ENCODE measurements around the gene PMVK. TPM values are rescaled to one million over a fixed set of nuclear protein-coding genes. Genes with fewer than 3 reads are reported as not detected.
"Not testable (repeated sequence)": the region's sequence is repeated elsewhere in the genome, so short reads cannot be mapped to it uniquely, and the experiment has no call there.

The PMVK gene
- total RNA-seq (14.7 TPM), polyA plus RNA-seq (27.5 TPM)
- long read RNA-seq, donor 1, transcript PMVK-201 (5 exons, 1,280 nt): major isoform, 7 of 7 reads
- long read RNA-seq, donor 1, partial matches to known transcripts: 0 of 7 reads
- long read RNA-seq, donor 1, other reads (novel, unspliced or antisense): 0 of 7 reads
- long read RNA-seq, donor 2, transcript PMVK-201 (5 exons, 1,280 nt): major isoform, 43 of 90 reads
- long read RNA-seq, donor 2, partial matches to known transcripts: 47 of 90 reads
- long read RNA-seq, donor 2, other reads (novel, unspliced or antisense): 0 of 90 reads
- long read RNA-seq, donor 3, transcript PMVK-201 (5 exons, 1,280 nt): major isoform, 45 of 57 reads
- long read RNA-seq, donor 3, partial matches to known transcripts: 12 of 57 reads
- long read RNA-seq, donor 3, other reads (novel, unspliced or antisense): 0 of 57 reads
- long read RNA-seq, donor 4, transcript PMVK-201 (5 exons, 1,280 nt): major isoform, 10 of 10 reads
- long read RNA-seq, donor 4, partial matches to known transcripts: 0 of 10 reads
- long read RNA-seq, donor 4, other reads (novel, unspliced or antisense): 0 of 10 reads
- long read RNA-seq, donor 5, transcript PMVK-201 (5 exons, 1,280 nt): major isoform, 38 of 105 reads
- long read RNA-seq, donor 5, partial matches to known transcripts: 67 of 105 reads
- long read RNA-seq, donor 5, other reads (novel, unspliced or antisense): 0 of 105 reads
- long read RNA-seq, donor 6, transcript PMVK-201 (5 exons, 1,280 nt): major isoform, 30 of 51 reads
- long read RNA-seq, donor 6, partial matches to known transcripts: 21 of 51 reads
- long read RNA-seq, donor 6, other reads (novel, unspliced or antisense): 0 of 51 reads
- long read RNA-seq, donor 7, transcript PMVK-201 (5 exons, 1,280 nt): major isoform, 23 of 46 reads
- long read RNA-seq, donor 7, partial matches to known transcripts: 23 of 46 reads
- long read RNA-seq, donor 7, other reads (novel, unspliced or antisense): 0 of 46 reads
- long read RNA-seq, donor 8, transcript PMVK-201 (5 exons, 1,280 nt): major isoform, 12 of 12 reads
- long read RNA-seq, donor 8, partial matches to known transcripts: 0 of 12 reads
- long read RNA-seq, donor 8, other reads (novel, unspliced or antisense): 0 of 12 reads
- long read RNA-seq, donor 9, transcript PMVK-201 (5 exons, 1,280 nt): major isoform, 14 of 14 reads
- long read RNA-seq, donor 9, partial matches to known transcripts: 0 of 14 reads
- long read RNA-seq, donor 9, other reads (novel, unspliced or antisense): 0 of 14 reads
- long read RNA-seq, donor 10, transcript PMVK-201 (5 exons, 1,280 nt): major isoform, 12 of 12 reads
- long read RNA-seq, donor 10, partial matches to known transcripts: 0 of 12 reads
- long read RNA-seq, donor 10, other reads (novel, unspliced or antisense): 0 of 12 reads

DNA sequence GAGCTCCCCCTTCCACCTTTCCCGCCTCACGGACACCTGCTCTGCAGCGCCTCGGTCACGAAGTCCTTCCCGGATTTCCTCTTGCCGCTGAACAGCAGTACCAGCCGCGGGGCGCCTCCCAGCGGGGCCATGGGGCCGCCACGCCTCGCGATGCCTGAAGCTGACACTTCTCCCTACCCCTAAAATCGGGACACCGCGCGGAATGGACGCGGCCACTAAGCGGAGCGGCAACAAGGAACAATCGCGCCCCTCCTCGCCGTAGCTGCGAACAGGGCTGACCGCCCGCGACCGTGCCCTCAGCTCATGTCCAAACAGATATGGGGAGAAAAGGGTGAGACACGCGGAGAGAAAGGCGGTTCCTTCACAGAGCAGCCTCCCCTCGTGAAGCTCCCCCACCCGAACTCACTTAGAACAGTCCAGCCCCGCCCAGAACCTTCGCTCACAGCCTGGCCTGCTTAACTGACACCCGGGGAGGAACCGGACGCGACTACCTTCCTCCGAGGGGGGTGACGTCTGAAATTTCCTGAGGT lies at the start of gene PMVK:
Gene PMVK, minus strand, starts transcription at position 165 of the 530 bp plus-strand sequence. Its CDS starts 34 bp downstream, at position 131.
- H3K4me1 ChIP-seq (ENCODE audit: control insufficient read depth in 2 of 2, insufficient read depth in 2 of 2, low read length in 2 of 2): peaks cover 7 to 51% of the 10 kb centered on the region in 2 donors
- peaks cover 0 to 3% of the 10 kb centered on the region in 2 donors for H3K36me3 ChIP-seq (ENCODE audit: control insufficient read depth in 2 of 2, insufficient read depth in 2 of 2, low read length in 1 of 2)
- H3K4me3 ChIP-seq (ENCODE audit: low read length in 2 of 2): peak within 1 kb of the TSS; percentile 65 to 67
- peak; percentile 92 to 99 (median 96) for DNase-seq (ENCODE audit: low read depth in 6 of 9, low spot score in 9 of 9)
- peaks cover 0 to 4% of the 10 kb centered on the region in 2 donors for H3K9me3 ChIP-seq (ENCODE audit: control insufficient read depth in 2 of 2, insufficient read depth in 1 of 2, low read length in 1 of 2)
- whole genome bisulfite sequencing: under 1% methylated on average over 45 of the region's 45 CpGs
- H3K27me3 ChIP-seq (ENCODE audit: control insufficient read depth in 2 of 2, insufficient read depth in 1 of 2, low read length in 1 of 2): no peaks in the 10 kb centered on the region
- peak within 1 kb of the TSS; percentile 95 to 100 for H3K27ac ChIP-seq (ENCODE audit: low read depth in 1 of 2, low read length in 1 of 2)

DNA sequence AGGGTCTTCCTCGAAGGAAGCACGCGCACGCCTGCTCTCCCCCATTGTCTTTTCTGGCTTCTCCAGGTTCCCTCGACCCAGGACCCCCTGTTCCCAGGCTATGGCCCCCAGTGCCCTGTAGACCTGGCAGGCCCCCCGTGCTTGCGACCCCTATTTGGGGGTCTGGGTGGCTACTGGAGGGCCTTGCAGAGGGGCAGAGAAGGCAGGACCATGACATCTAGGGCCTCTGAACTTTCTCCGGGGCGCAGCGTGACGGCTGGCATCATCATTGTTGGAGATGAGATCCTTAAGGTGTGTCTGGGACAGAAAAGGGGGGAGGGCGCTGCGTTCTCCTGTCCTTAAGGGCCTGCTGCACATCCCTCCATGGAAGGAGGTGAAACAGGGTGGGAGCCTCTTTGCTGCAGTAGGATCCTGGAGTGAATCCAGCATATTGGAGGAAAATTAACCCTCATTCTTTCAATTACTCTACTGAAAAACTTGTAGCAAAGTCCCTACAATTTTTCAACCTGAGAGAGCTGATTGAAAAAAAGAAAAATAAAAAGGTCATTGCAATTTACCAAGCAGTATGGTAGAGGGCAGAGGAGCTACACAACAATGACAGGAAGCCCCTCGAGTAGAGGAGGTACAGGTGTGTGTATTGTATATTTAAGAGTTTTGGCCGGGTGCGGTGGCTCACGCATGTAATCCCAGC lies 47.4 kb upstream of the PMVK start:
- Histone ChIP-seq H3K36me3 (ENCODE audit: control insufficient read depth in 2 of 2, insufficient read depth in 2 of 2, low read length in 1 of 2) (peaks cover 13 to 37% of the 10 kb centered on the region in 2 donors), H3K27me3 (ENCODE audit: control insufficient read depth in 2 of 2, insufficient read depth in 1 of 2, low read length in 1 of 2) (no peaks in the 10 kb centered on the region), H3K4me1 (ENCODE audit: control insufficient read depth in 2 of 2, insufficient read depth in 2 of 2, low read length in 2 of 2) (peaks cover 16 to 22% of the 10 kb centered on the region in 2 donors), H3K4me3 (ENCODE audit: low read length in 2 of 2) (peak overlapping the region; percentile 65 to 84), H3K9me3 (ENCODE audit: control insufficient read depth in 2 of 2, insufficient read depth in 1 of 2, low read length in 1 of 2) (no peaks in the 10 kb centered on the region), H3K27ac (ENCODE audit: low read depth in 1 of 2, low read length in 1 of 2) (peak overlapping the region in 1 of 2 donors; percentile 15)
- WGBS: 31% methylated on average over 17 of the region's 17 CpGs
- DNase-seq (ENCODE audit: low read depth in 6 of 9, low spot score in 9 of 9): no peak

DNA sequence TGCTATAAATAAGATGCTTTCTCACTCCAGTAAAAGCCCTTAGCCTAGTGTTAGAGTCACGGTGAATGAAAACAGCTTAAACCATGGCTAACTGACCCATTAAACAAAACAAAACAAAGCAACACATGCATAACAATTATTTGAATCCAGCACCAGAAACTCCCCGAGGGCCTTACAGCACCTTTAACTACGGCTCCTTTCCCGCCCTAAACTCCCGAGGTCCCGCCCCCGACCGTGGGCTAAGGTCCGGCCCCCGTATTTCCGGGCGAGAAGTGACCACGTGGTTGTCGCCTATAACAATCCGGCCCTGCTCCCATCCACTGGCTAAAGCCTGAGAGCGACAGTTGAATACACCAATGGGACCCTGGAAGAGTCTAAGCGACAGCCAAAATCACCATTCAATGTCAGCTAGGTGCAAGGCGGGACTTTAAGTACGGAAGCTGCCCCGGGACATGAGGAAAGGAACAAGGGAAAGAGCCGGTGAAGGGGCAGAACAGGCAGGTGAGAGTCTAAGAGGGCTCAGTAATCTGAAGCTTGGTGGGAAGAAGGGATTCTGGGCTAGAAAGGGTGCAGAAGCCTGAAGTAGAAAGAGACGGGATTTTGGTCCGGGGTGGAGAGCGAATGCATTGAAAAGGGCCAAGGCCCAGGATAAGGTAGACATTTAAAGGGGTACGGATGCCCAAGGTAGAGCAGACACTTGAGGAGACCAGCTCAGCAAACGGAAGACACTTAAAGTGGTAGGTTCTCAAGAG lies 46.6 kb upstream of the PMVK start, which contains the start of gene FLAD1:
Gene FLAD1, plus strand, starts transcription at position 448 of the 752 bp plus-strand sequence. CDS start 351 bp downstream, outside the sequence.
- Histone ChIP-seq H3K36me3 (ENCODE audit: control insufficient read depth in 2 of 2, insufficient read depth in 2 of 2, low read length in 1 of 2) (peaks cover 8 to 34% of the 10 kb centered on the region in 2 donors), H3K4me3 (ENCODE audit: low read length in 2 of 2) (peak within 1 kb of the TSS; percentile 65 to 84), H3K9me3 (ENCODE audit: control insufficient read depth in 2 of 2, insufficient read depth in 1 of 2, low read length in 1 of 2) (no peaks in the 10 kb centered on the region), H3K27ac (ENCODE audit: low read depth in 1 of 2, low read length in 1 of 2) (peak within 1 kb of the TSS; percentile 38 to 69), H3K27me3 (ENCODE audit: control insufficient read depth in 2 of 2, insufficient read depth in 1 of 2, low read length in 1 of 2) (no peaks in the 10 kb centered on the region), H3K4me1 (ENCODE audit: control insufficient read depth in 2 of 2, insufficient read depth in 2 of 2, low read length in 2 of 2) (peaks cover 16 to 22% of the 10 kb centered on the region in 2 donors)
- WGBS: under 1% methylated on average over 26 of the region's 26 CpGs
- DNase-seq (ENCODE audit: low read depth in 6 of 9, low spot score in 9 of 9): peak; percentile 95 to 100 (median 98)

DNA sequence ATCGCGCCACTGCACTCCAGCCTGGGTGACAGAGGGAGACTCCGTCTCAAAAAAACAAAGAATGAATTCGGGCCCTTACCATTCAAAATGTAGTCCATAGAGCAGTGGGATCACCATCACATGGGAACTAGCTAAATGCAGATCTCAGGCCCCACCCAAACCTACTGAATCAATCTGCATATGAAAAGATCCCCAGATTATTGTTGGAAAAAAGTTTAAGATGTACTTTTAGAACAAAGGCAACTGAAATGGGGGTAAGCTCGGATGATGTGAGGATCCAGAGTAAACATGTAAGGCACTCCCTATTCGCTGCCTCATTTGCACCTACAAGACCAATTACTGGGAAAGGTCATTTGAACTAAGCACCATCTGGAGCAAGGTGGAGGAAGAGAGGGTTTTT lies 45.8 kb upstream of the PMVK start:
- Histone ChIP-seq H3K4me1 (ENCODE audit: control insufficient read depth in 2 of 2, insufficient read depth in 2 of 2, low read length in 2 of 2) (peaks cover 16 to 22% of the 10 kb centered on the region in 2 donors), H3K36me3 (ENCODE audit: control insufficient read depth in 2 of 2, insufficient read depth in 2 of 2, low read length in 1 of 2) (peaks cover 3 to 34% of the 10 kb centered on the region in 2 donors), H3K9me3 (ENCODE audit: control insufficient read depth in 2 of 2, insufficient read depth in 1 of 2, low read length in 1 of 2) (no peaks in the 10 kb centered on the region), H3K27ac (ENCODE audit: low read depth in 1 of 2, low read length in 1 of 2) (no peak overlapping the region), H3K27me3 (ENCODE audit: control insufficient read depth in 2 of 2, insufficient read depth in 1 of 2, low read length in 1 of 2) (no peaks in the 10 kb centered on the region), H3K4me3 (ENCODE audit: low read length in 2 of 2) (peak overlapping the region; percentile 65 to 84)
- WGBS: 81% methylated on average over 6 of the region's 6 CpGs
- DNase-seq (ENCODE audit: low read depth in 6 of 9, low spot score in 9 of 9): no peak

DNA sequence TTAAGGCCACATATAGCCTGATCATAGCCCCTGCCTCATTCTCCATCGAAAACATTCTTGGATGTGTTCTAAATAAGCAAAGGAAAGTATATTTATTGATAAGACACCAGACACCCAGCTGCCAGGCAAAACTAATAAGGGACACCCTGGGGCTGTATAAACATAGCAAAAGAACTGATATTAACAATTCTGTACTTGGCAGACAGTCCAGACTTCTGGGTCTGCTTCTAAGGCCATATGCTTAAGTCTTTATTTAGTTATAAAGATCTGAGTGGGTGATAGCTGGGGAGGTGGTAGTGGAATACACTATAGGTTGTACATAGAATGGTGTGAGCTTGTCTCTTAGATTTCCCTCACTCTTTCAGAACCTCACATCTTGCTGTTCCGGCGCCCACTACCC lies 41.8 kb upstream of the PMVK start:
- Histone ChIP-seq H3K9me3 (ENCODE audit: control insufficient read depth in 2 of 2, insufficient read depth in 1 of 2, low read length in 1 of 2) (peaks cover 0 to 3% of the 10 kb centered on the region in 2 donors), H3K4me1 (ENCODE audit: control insufficient read depth in 2 of 2, insufficient read depth in 2 of 2, low read length in 2 of 2) (peaks cover 17 to 25% of the 10 kb centered on the region in 2 donors), H3K36me3 (ENCODE audit: control insufficient read depth in 2 of 2, insufficient read depth in 2 of 2, low read length in 1 of 2) (peaks cover 3 to 30% of the 10 kb centered on the region in 2 donors), H3K27me3 (ENCODE audit: control insufficient read depth in 2 of 2, insufficient read depth in 1 of 2, low read length in 1 of 2) (no peaks in the 10 kb centered on the region), H3K4me3 (ENCODE audit: low read length in 2 of 2) (no peak overlapping the region), H3K27ac (ENCODE audit: low read depth in 1 of 2, low read length in 1 of 2) (no peak overlapping the region)
- no peak for DNase-seq (ENCODE audit: low read depth in 6 of 9, low spot score in 9 of 9)
- over 99% methylated on average over 3 of the region's 3 CpGs for WGBS

DNA sequence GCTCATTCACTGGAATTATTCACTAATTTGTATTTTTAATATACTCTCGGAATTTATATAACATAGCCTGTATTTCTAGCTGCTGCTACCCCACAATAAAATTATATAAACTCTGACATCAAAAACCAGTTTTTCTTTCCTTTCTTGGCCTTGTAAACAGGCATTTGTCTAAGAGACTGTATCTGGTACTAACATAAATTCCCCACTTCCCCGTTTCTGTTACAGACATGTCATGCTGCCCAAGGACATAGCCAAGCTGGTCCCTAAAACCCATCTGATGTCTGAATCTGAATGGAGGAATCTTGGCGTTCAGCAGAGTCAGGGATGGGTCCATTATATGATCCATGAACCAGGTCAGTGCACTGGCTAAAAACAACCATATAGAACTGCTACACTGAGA lies 41.2 kb upstream of the PMVK start:
- WGBS: 81% methylated on average over 3 of the region's 3 CpGs
- Histone ChIP-seq H3K4me1 (ENCODE audit: control insufficient read depth in 2 of 2, insufficient read depth in 2 of 2, low read length in 2 of 2) (peaks cover 17 to 27% of the 10 kb centered on the region in 2 donors), H3K36me3 (ENCODE audit: control insufficient read depth in 2 of 2, insufficient read depth in 2 of 2, low read length in 1 of 2) (peaks cover 3 to 30% of the 10 kb centered on the region in 2 donors)
- DNase-seq (ENCODE audit: low read depth in 6 of 9, low spot score in 9 of 9); H3K9me3 ChIP-seq (ENCODE audit: control insufficient read depth in 2 of 2, insufficient read depth in 1 of 2, low read length in 1 of 2); H3K27ac ChIP-seq (ENCODE audit: low read depth in 1 of 2, low read length in 1 of 2); H3K27me3 ChIP-seq (ENCODE audit: control insufficient read depth in 2 of 2, insufficient read depth in 1 of 2, low read length in 1 of 2); H3K4me3 ChIP-seq (ENCODE audit: low read length in 2 of 2): not testable (repeated sequence)

DNA sequence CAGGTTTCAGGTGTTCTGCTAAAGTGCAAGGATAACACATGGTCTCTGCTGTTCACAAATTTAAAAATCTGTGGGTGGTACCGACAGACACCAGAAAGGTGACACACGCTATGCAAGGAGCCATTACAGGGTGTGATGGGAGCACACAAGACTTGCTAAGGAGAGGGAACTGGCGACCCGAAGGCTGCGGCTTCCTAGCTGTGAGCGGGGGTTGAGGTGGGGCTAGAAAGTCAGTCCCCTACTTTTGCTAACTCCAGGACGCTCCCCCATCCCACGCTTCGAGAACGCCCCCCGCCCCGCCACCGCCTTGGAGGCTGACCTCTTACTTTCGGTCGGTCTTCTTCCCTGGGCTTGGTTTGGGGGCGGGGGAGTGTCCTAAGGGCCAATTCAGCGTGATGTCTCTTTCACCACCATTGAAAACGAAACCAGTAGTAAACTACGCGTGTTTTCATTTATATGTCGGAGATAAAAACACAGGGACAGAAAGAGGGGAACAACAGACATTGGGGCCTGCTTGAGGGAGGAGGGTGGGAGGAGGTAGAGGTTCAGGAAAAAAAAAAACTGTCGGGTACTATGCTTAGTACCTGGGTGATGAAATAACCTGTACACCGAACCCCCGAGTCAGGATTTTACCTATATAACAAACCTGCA lies 39.0 kb upstream of the PMVK start:
- Histone ChIP-seq H3K27me3 (ENCODE audit: control insufficient read depth in 2 of 2, insufficient read depth in 1 of 2, low read length in 1 of 2) (no peaks in the 10 kb centered on the region), H3K36me3 (ENCODE audit: control insufficient read depth in 2 of 2, insufficient read depth in 2 of 2, low read length in 1 of 2) (peaks cover 3 to 24% of the 10 kb centered on the region in 2 donors), H3K27ac (ENCODE audit: low read depth in 1 of 2, low read length in 1 of 2) (peak overlapping the region; percentile 91 to 93), H3K9me3 (ENCODE audit: control insufficient read depth in 2 of 2, insufficient read depth in 1 of 2, low read length in 1 of 2) (peaks cover 0 to 3% of the 10 kb centered on the region in 2 donors), H3K4me3 (ENCODE audit: low read length in 2 of 2) (peak overlapping the region; percentile 72 to 80), H3K4me1 (ENCODE audit: control insufficient read depth in 2 of 2, insufficient read depth in 2 of 2, low read length in 2 of 2) (peaks cover 18 to 41% of the 10 kb centered on the region in 2 donors)
- peak in 2 of 9 donors; percentile 37 to 62 for DNase-seq (ENCODE audit: low read depth in 6 of 9, low spot score in 9 of 9)
- WGBS: under 1% methylated on average over 24 of the region's 24 CpGs
